ENCODE measurements around the gene BMAL1. TPM values are rescaled to one million over a fixed set of nuclear protein-coding genes. Genes with fewer than 3 reads are reported as not detected.
"Not testable (repeated sequence)": the region's sequence is repeated elsewhere in the genome, so short reads cannot be mapped to it uniquely, and the experiment has no call there.

BMAL1 gene
- total and polyA plus RNA-seq, 8 donors = 7.1 to 132 (median 16.4) TPM

GRCh38 chr11:13388741-13389140, 111.2 kb downstream of the BMAL1 start:
- Histone ChIP-seq H3K27me3 (no peaks in the 10 kb centered on the region), H3K27ac (no peak overlapping the region), H3K9me3 (no peaks in the 10 kb centered on the region), H3K4me3 (no peak overlapping the region), H3K4me1 (peaks cover 0 to 5% (median 0%) of the 10 kb centered on the region in 4 donors), H3K36me3 (peaks cover 0 to 77% (median 75%) of the 10 kb centered on the region in 4 donors)
- no peak for DNase-seq
- intact Hi-C loops (cut with DNase I; ENCODE audit: low total_unique reads) = no loop called here
- TF ChIP-seq POLR2A (IDR thresholded peaks at IDR 0.05) (no peak), POLR2AphosphoS5 (IDR thresholded peaks at IDR 0.05) (no peak), EP300 (IDR thresholded peaks at IDR 0.05) (no peak), CTCF (IDR thresholded peaks at IDR 0.05) (no peak)
- WGBS, 5 donors = 90 to 94% (median 93%) methylated on average over 5 of the region's 5 CpGs

GRCh38 chr11:13391217-13391616, 113.6 kb downstream of the BMAL1 start:
- no peak overlapping the region for H3K27ac ChIP-seq
- no peak for DNase-seq
- H3K9me3 ChIP-seq = no peaks in the 10 kb centered on the region
- no peak overlapping the region for H3K4me3 ChIP-seq
- no peaks in the 10 kb centered on the region for H3K4me1 ChIP-seq
- intact Hi-C loops (cut with DNase I; ENCODE audit: low total_unique reads) = no loop called here
- 72 to 95% (median 93%) methylated on average over 1 of the region's 1 CpG for WGBS, 5 donors
- H3K27me3 ChIP-seq = no peaks in the 10 kb centered on the region
- peaks cover 0 to 67% (median 59%) of the 10 kb centered on the region in 4 donors for H3K36me3 ChIP-seq
- TF ChIP-seq POLR2A (IDR thresholded peaks at IDR 0.05) (no peak), CTCF (IDR thresholded peaks at IDR 0.05) (no peak), EP300 (IDR thresholded peaks at IDR 0.05) (no peak), POLR2AphosphoS5 (IDR thresholded peaks at IDR 0.05) (no peak)

GRCh38 chr11:13398335-13398734, 120.7 kb downstream of the BMAL1 start:
- peaks cover 8 to 38% (median 35%) of the 10 kb centered on the region in 4 donors for H3K36me3 ChIP-seq
- H3K27me3 ChIP-seq; intact Hi-C loops (cut with DNase I; ENCODE audit: low total_unique reads); H3K9me3 ChIP-seq; H3K4me3 ChIP-seq; H3K4me1 ChIP-seq; DNase-seq; H3K27ac ChIP-seq: not testable (repeated sequence)

- Histone ChIP-seq H3K27me3 (no peaks in the 10 kb centered on the region), H3K36me3 (peaks cover 2 to 75% (median 66%) of the 10 kb centered on the region in 4 donors), H3K27ac (no peak overlapping the region), H3K9me3 (no peaks in the 10 kb centered on the region), H3K4me3 (no peak overlapping the region), H3K4me1 (peaks cover 0 to 5% (median 0%) of the 10 kb centered on the region in 4 donors)
- 94 to 98% (median 96%) methylated on average over 4 of the region's 4 CpGs for WGBS, 5 donors
- no peak for TF ChIP-seq POLR2A (IDR thresholded peaks at IDR 0.05)
- TF ChIP-seq EP300 (IDR thresholded peaks at IDR 0.05) = no peak
- TF ChIP-seq CTCF (IDR thresholded peaks at IDR 0.05) = no peak
- TF ChIP-seq POLR2AphosphoS5 (IDR thresholded peaks at IDR 0.05) = no peak
- intact Hi-C loops (cut with DNase I; ENCODE audit: low total_unique reads) = no loop called here
- DNase-seq = no peak
Measured at GRCh38 chr11:13405220-13405619, 127.6 kb downstream of the BMAL1 start.

- H3K9me3 ChIP-seq = no peaks in the 10 kb centered on the region
- H3K4me3 ChIP-seq = no peak overlapping the region
- no peak overlapping the region for H3K27ac ChIP-seq
- H3K4me1 ChIP-seq = no peaks in the 10 kb centered on the region
- TF ChIP-seq EP300 (IDR thresholded peaks at IDR 0.05) = no peak
- no peak for TF ChIP-seq POLR2AphosphoS5 (IDR thresholded peaks at IDR 0.05)
- no peak for TF ChIP-seq CTCF (IDR thresholded peaks at IDR 0.05)
- no peak for TF ChIP-seq POLR2A (IDR thresholded peaks at IDR 0.05)
- peaks cover 28 to 76% (median 59%) of the 10 kb centered on the region in 4 donors for H3K36me3 ChIP-seq
- H3K27me3 ChIP-seq = no peaks in the 10 kb centered on the region
- 82 to 96% (median 89%) methylated on average over 3 of the region's 3 CpGs for WGBS, 5 donors
- intact Hi-C loops (cut with DNase I; ENCODE audit: low total_unique reads) = no loop called here
- no peak for DNase-seq
Measured at GRCh38 chr11:13415201-13415600, 137.6 kb downstream of the BMAL1 start.

Measured in stomach (tissue), 9 donors.